SK-N-SH treated with all-trans-retinoic acid at 6 μM for 48 hours (cell line): Measurements from ENCODE around the gene SCARB2.

Experiments
- ATAC-seq: fragments of 200-7000 bp; cut with Tn5 transposase; 3 replicates; pipeline ENCODE4 v1.9.1; 2020; ENCODE audit warnings: mild to moderate bottlenecking, moderate library complexity
- ARNTL ChIP-seq: fragments of 450-650 bp; formaldehyde crosslinking; IDR thresholded peaks from 2 replicates; pipeline ENCODE4 v1.5.0; 2020; ENCODE audit warnings: low read depth, mild to moderate bottlenecking, moderate library complexity, borderline replicate concordance
- BACH2 ChIP-seq: fragments of 250-450 bp; sonication (Bioruptor Pico); IDR thresholded peaks from 2 replicates; pipeline ENCODE4 v1.9.0; 2021; ENCODE audit warnings: mild to moderate bottlenecking, borderline replicate concordance
- CREB5 ChIP-seq: fragments of 250-450 bp; sonication (Bioruptor Pico); IDR thresholded peaks from 2 replicates; pipeline ENCODE4 v1.5.1; 2020; ENCODE audit warnings: low read depth, mild to moderate bottlenecking, moderate library complexity
- CSRNP3 ChIP-seq: fragments of 250-450 bp; sonication (Bioruptor Pico); IDR thresholded peaks from 2 replicates; pipeline ENCODE4 v1.5.1; 2021; ENCODE audit warnings: mild to moderate bottlenecking, moderate library complexity
- ESRRG ChIP-seq: fragments of 250-450 bp; sonication (Bioruptor Pico); IDR thresholded peaks from 2 replicates; pipeline ENCODE4 v1.6.1; 2021; ENCODE audit warnings: mild to moderate bottlenecking
- GLIS3 ChIP-seq: fragments of 250-450 bp; sonication (Bioruptor Pico); IDR thresholded peaks from 2 replicates; pipeline ENCODE4 v1.5.0; 2020; ENCODE audit warnings: mild to moderate bottlenecking, moderate library complexity
- ISL1 ChIP-seq: fragments of 250-450 bp; sonication (Bioruptor Pico); IDR thresholded peaks from 2 replicates; pipeline ENCODE4 v2.1.2; 2022; ENCODE audit warnings: mild to moderate bottlenecking, moderate library complexity
- POU6F1 ChIP-seq: fragments of 250-450 bp; sonication (Bioruptor Pico); IDR thresholded peaks from 2 replicates; pipeline ENCODE4 v1.8.0; 2021; ENCODE audit warnings: low read depth, mild to moderate bottlenecking, moderate library complexity, borderline replicate concordance
- PPARA ChIP-seq: fragments of 250-450 bp; sonication (Bioruptor Pico); IDR thresholded peaks from 2 replicates; pipeline ENCODE4 v1.5.0; 2020; ENCODE audit warnings: mild to moderate bottlenecking, borderline replicate concordance
- RARB ChIP-seq: fragments of 250-450 bp; sonication (Bioruptor Pico); IDR thresholded peaks from 2 replicates; pipeline ENCODE4 v1.8.0; 2021; ENCODE audit warnings: mild to moderate bottlenecking, moderate library complexity
- TCF4 ChIP-seq: fragments of 250-450 bp; sonication (Bioruptor Pico); IDR thresholded peaks from 2 replicates; pipeline ENCODE4 v1.8.0; 2021; ENCODE audit warnings: mild to moderate bottlenecking, moderate library complexity, borderline replicate concordance
- TOX ChIP-seq: fragments of 250-450 bp; sonication (Bioruptor Pico); IDR thresholded peaks from 2 replicates; pipeline ENCODE4 v1.8.0; 2021; ENCODE audit warnings: mild to moderate bottlenecking, moderate library complexity, borderline replicate concordance
- ZC3H10 ChIP-seq: fragments of 250-450 bp; sonication (Bioruptor Pico); IDR thresholded peaks from 2 replicates; pipeline ENCODE4 v1.5.1; 2021; ENCODE audit warnings: mild to moderate bottlenecking, moderate library complexity
- ZFP30 ChIP-seq: fragments of 450-650 bp; formaldehyde crosslinking; IDR thresholded peaks from 2 replicates; pipeline ENCODE4 v1.5.0; 2022; ENCODE audit warnings: mild to moderate bottlenecking, moderate library complexity
- ZNF565 ChIP-seq: fragments of 450-650 bp; formaldehyde crosslinking; conservative IDR thresholded peaks from 2 replicates; pipeline ENCODE4 v1.5.0; 2020; ENCODE audit warnings: low read depth, mild to moderate bottlenecking, moderate library complexity
- ZNF8 ChIP-seq: fragments of 450-650 bp; formaldehyde crosslinking; IDR thresholded peaks from 2 replicates; pipeline ENCODE4 v1.5.0; 2020; ENCODE audit warnings: mild to moderate bottlenecking, moderate library complexity
- TF ChIP-seq, protein P1 (sequence below): fragments of 250-450 bp; sonication (Bioruptor Pico); IDR thresholded peaks from 2 replicates; pipeline ENCODE4 v1.8.0; 2020; ENCODE audit warnings: mild to moderate bottlenecking, moderate library complexity, borderline replicate concordance
- TF ChIP-seq, protein P2 (sequence below): fragments of 250-450 bp; sonication (Bioruptor Pico); IDR thresholded peaks from 2 replicates; pipeline ENCODE4 v1.5.0; 2020; ENCODE audit warnings: mild to moderate bottlenecking, moderate library complexity

Gene SCARB2

GRCh38 chr4:76209881-76210280, 3.7 kb downstream of the SCARB2 start (continued):
- no peak for TF ChIP-seq ZFP30 (CRISPR knock-in tag)
- TF ChIP-seq ISL1 (CRISPR knock-in tag): no peak
- TF ChIP-seq, protein P1, sequence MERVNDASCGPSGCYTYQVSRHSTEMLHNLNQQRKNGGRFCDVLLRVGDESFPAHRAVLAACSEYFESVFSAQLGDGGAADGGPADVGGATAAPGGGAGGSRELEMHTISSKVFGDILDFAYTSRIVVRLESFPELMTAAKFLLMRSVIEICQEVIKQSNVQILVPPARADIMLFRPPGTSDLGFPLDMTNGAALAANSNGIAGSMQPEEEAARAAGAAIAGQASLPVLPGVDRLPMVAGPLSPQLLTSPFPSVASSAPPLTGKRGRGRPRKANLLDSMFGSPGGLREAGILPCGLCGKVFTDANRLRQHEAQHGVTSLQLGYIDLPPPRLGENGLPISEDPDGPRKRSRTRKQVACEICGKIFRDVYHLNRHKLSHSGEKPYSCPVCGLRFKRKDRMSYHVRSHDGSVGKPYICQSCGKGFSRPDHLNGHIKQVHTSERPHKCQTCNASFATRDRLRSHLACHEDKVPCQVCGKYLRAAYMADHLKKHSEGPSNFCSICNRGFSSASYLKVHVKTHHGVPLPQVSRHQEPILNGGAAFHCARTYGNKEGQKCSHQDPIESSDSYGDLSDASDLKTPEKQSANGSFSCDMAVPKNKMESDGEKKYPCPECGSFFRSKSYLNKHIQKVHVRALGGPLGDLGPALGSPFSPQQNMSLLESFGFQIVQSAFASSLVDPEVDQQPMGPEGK: no peak
- no peak for TF ChIP-seq ESRRG

- ATAC-seq: peak; percentile 76
- TF ChIP-seq RARB (no peak; the same call in 1 of the 2 replicates), CREB5 (CRISPR knock-in tag) (peak; percentile 88; the same call in 1 of the 2 replicates), POU6F1 (peak; percentile 85; the same call in 1 of the 2 replicates), ARNTL (CRISPR knock-in tag) (no peak), ZNF8 (no peak), ESRRG (no peak), TCF4 (CRISPR knock-in tag) (peak; percentile 23; the same call in 1 of the 2 replicates), PPARA (CRISPR knock-in tag) (no peak), ZC3H10 (CRISPR knock-in tag) (peak; percentile 85), GLIS3 (0 out of 2 replicates have a peak, but pooled peaks have one; percentile 29), ZNF565 (CRISPR knock-in tag) (0 out of 2 replicates have a peak, but pooled peaks have one; percentile 30), CSRNP3 (0 out of 2 replicates have a peak, but pooled peaks have one; percentile 46), ISL1 (CRISPR knock-in tag) (peak; percentile 99)
- TF ChIP-seq, protein P2, sequence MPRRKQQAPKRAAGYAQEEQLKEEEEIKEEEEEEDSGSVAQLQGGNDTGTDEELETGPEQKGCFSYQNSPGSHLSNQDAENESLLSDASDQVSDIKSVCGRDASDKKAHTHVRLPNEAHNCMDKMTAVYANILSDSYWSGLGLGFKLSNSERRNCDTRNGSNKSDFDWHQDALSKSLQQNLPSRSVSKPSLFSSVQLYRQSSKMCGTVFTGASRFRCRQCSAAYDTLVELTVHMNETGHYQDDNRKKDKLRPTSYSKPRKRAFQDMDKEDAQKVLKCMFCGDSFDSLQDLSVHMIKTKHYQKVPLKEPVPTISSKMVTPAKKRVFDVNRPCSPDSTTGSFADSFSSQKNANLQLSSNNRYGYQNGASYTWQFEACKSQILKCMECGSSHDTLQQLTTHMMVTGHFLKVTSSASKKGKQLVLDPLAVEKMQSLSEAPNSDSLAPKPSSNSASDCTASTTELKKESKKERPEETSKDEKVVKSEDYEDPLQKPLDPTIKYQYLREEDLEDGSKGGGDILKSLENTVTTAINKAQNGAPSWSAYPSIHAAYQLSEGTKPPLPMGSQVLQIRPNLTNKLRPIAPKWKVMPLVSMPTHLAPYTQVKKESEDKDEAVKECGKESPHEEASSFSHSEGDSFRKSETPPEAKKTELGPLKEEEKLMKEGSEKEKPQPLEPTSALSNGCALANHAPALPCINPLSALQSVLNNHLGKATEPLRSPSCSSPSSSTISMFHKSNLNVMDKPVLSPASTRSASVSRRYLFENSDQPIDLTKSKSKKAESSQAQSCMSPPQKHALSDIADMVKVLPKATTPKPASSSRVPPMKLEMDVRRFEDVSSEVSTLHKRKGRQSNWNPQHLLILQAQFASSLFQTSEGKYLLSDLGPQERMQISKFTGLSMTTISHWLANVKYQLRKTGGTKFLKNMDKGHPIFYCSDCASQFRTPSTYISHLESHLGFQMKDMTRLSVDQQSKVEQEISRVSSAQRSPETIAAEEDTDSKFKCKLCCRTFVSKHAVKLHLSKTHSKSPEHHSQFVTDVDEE (CRISPR knock-in tag): no peak
- TF ChIP-seq, protein P1: no peak
Observed at GRCh38 chr4:76208005-76208765, 5.4 kb downstream of the SCARB2 start.

GRCh38 chr4:76207549-76207948, 6.1 kb downstream of the SCARB2 start:
- ATAC-seq: no peak
- no peak for TF ChIP-seq ARNTL (CRISPR knock-in tag)
- TF ChIP-seq ZFP30 (CRISPR knock-in tag): no peak
- no peak for TF ChIP-seq BACH2 (CRISPR knock-in tag)
- TF ChIP-seq RARB: no peak
- TF ChIP-seq, protein P1: no peak
- no peak for TF ChIP-seq ESRRG
- no peak for TF ChIP-seq ZC3H10 (CRISPR knock-in tag)
- no peak for TF ChIP-seq TOX (CRISPR knock-in tag)
- TF ChIP-seq POU6F1: no peak
